Peyer's patch (tissue), 4 donors: Measurements from ENCODE around the gene DLX4. TPM values are rescaled to one million over a fixed set of nuclear protein-coding genes. Genes with fewer than 3 reads are reported as not detected.

ENCODE experiments used
- DNase-seq, 3 donors: peaks; one replicate each; pipeline ENCODE4 v3.0.0-alpha.2; 2017 to 2019
- H3K27ac ChIP-seq, 4 donors: fragments of 200-600 bp; sonication (generic); one replicate each; pipeline ENCODE4 v1.5.1; 2016 to 2019
- H3K27me3 ChIP-seq, 2 donors: fragments of 200-600 bp; sonication (generic); one replicate each; pipeline ENCODE4 v1.5.1; 2019
- H3K36me3 ChIP-seq, 3 donors: fragments of 200-600 bp; sonication (generic); one replicate each; pipeline ENCODE4 v1.5.1; 2016 to 2019
- H3K4me1 ChIP-seq, 4 donors: fragments of 200-600 bp; sonication (generic); one replicate each; pipeline ENCODE4 v1.5.1; 2016 to 2019
- H3K4me3 ChIP-seq, 4 donors: fragments of 200-600 bp; sonication (generic); 1 replicate in 3 of 4; 2 replicates in 1 of 4; pipeline ENCODE4 v1.5.1; 2016 to 2019; ENCODE audit warnings: mild to moderate bottlenecking in 1 of 4
- H3K9me3 ChIP-seq, 4 donors: fragments of 200-600 bp; sonication (generic); one replicate each; pipeline ENCODE4 v1.5.1; 2016 to 2019; ENCODE audit warnings: mild to moderate bottlenecking in 1 of 4
- CTCF ChIP-seq, 6 experiments: fragments of 450-650 bp in 4 of 6; fragments of 200-600 bp in 2 of 6; sonication (generic) in 1 of 6; IDR thresholded peaks; one replicate each; pipeline ENCODE4 v1.5.1; 2017 to 2019; ENCODE audit warnings: antibody characterized with exemption in 6 of 6, mild to moderate bottlenecking in 3 of 6, moderate library complexity in 1 of 6
- POLR2A ChIP-seq, 2 donors: fragments of 450-650 bp; IDR thresholded peaks; one replicate each; pipeline ENCODE4 v1.5.1; 2017; ENCODE audit warnings: antibody characterized with exemption in 2 of 2, mild to moderate bottlenecking in 2 of 2, moderate library complexity in 2 of 2
- total RNA-seq, 4 donors: library from RNA; depleted of rRNA; stranded (reverse); fragments of >200 nt; gene quantifications; one replicate each; pipeline ENCODE4 v1.1.0, GENCODE V29; 2016

The DLX4 gene
- total RNA-seq, 4 donors from 2014 or later = not detected

DNA sequence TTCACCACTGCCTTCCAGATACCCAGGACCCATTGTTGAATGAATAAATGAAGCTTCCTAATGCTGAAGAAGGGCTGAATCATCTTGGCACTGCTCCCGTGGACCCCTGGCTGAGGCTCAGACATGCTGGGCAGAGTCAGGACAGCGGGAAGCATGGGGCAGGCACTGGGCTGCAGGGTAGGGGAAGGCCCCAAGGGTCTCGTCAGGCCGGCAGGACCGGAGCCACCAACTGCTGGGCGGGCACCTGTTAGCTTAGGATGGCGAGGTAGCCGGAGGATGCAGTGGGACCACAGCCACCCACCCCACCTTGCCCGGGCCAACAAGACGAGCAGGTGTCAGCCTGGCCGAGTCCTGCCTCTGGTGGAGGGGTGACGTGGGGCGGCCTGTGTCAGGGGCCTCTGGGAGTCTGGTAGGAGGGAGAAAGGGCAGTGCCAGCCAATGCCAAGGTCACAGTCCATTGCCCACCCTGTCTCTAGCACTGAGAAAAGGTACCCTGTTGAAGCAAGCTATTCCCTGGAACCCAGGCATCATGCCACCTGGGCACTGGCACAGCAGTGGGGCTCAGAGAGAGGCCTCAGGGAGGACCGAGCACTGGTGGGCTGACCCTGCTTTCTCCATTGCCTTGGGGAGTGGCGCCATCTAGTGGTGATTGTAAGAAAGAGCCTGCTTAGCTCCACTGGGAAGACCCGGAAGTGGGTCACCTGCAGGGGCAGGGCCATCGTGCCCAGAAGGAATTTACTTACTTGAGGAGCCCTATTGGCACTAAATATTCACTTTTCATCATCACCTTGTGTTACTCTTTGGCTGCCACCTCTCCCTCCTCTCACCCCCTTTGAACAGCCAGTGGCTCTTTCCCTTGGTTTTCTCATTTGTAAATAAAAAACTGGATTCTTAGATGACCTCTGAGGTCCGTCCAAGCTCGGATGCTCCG is 29.0 kb downstream of the DLX4 start:
- Histone ChIP-seq H3K27ac (no peak overlapping the region), H3K36me3 (no peaks in the 10 kb centered on the region), H3K4me1 (peaks cover 0 to 31% (median 18%) of the 10 kb centered on the region in 4 donors), H3K4me3 (no peak overlapping the region), H3K27me3 (peaks cover 0 to 17% of the 10 kb centered on the region in 2 donors), H3K9me3 (no peaks in the 10 kb centered on the region)
- TF ChIP-seq CTCF (IDR thresholded peaks at IDR 0.05) = peak; percentile 74 to 98 (median 92)
- no peak for TF ChIP-seq POLR2A (IDR thresholded peaks at IDR 0.05)
- DNase-seq = peak; percentile 62 to 85 (median 72)

- Histone ChIP-seq H3K4me1 (peaks cover 0 to 22% (median 11%) of the 10 kb centered on the region in 4 donors), H3K9me3 (no peaks in the 10 kb centered on the region), H3K4me3 (no peak overlapping the region), H3K36me3 (no peaks in the 10 kb centered on the region), H3K27me3 (peaks cover 0 to 13% of the 10 kb centered on the region in 2 donors), H3K27ac (no peak overlapping the region)
- TF ChIP-seq POLR2A (IDR thresholded peaks at IDR 0.05) = no peak
- no peak for TF ChIP-seq CTCF (IDR thresholded peaks at IDR 0.05)
- peak in 1 of 3 donors; percentile 29 for DNase-seq
Observed at GRCh38 chr17:49998836-49999511, 30.0 kb downstream of the DLX4 start.

- H3K4me1 ChIP-seq = no peaks in the 10 kb centered on the region
- TF ChIP-seq POLR2A (IDR thresholded peaks at IDR 0.05) (no peak), CTCF (IDR thresholded peaks at IDR 0.05) (no peak)
- H3K4me3 ChIP-seq = no peak overlapping the region
- no peak overlapping the region for H3K27ac ChIP-seq
- H3K9me3 ChIP-seq = no peaks in the 10 kb centered on the region
- no peaks in the 10 kb centered on the region for H3K36me3 ChIP-seq
- no peaks in the 10 kb centered on the region for H3K27me3 ChIP-seq
- DNase-seq = no peak
Observed at GRCh38 chr17:50003911-50004310, 34.9 kb downstream of the DLX4 start.

DNA sequence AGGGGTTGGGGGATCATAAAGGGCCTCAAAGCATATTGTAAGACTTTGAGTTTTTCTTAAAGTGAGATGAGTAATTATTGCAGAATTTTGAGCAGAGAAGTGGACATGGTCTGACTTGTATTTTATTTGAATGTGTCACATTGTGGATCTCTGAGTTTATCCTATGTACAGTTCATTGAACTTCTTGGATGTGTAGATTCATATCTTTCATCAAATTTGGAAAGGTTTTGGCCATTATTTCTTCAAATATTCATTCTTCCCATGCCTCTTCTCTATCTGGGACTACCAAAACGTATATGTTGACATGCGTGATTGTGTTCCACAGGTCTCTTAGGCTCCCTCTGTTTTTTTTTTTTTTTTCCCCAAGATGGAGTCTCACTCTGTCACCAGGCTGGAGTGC is 40.3 kb downstream of the DLX4 start:
- peaks cover 0 to 8% (median 3%) of the 10 kb centered on the region in 4 donors for H3K9me3 ChIP-seq
- no peaks in the 10 kb centered on the region for H3K4me1 ChIP-seq
- TF ChIP-seq CTCF (IDR thresholded peaks at IDR 0.05) (no peak), POLR2A (IDR thresholded peaks at IDR 0.05) (no peak)
- no peaks in the 10 kb centered on the region for H3K36me3 ChIP-seq
- H3K27ac ChIP-seq = no peak overlapping the region
- H3K4me3 ChIP-seq = no peak overlapping the region
- no peak for DNase-seq
- H3K27me3 ChIP-seq = no peaks in the 10 kb centered on the region

- DNase-seq = peak in 1 of 3 donors; percentile 1
- peaks cover 0 to 14% (median 4%) of the 10 kb centered on the region in 4 donors for H3K9me3 ChIP-seq
- no peaks in the 10 kb centered on the region for H3K4me1 ChIP-seq
- no peaks in the 10 kb centered on the region for H3K27me3 ChIP-seq
- no peak overlapping the region for H3K4me3 ChIP-seq
- no peaks in the 10 kb centered on the region for H3K36me3 ChIP-seq
- no peak for TF ChIP-seq POLR2A (IDR thresholded peaks at IDR 0.05)
- no peak for TF ChIP-seq CTCF (IDR thresholded peaks at IDR 0.05)
- no peak overlapping the region for H3K27ac ChIP-seq
Observed at GRCh38 chr17:50013079-50013478, 44.1 kb downstream of the DLX4 start.
